HEK293 (cell line): ENCODE data around the gene DSN1.

ENCODE experiments used
- ELK4 ChIP-seq: IDR thresholded peaks from 2 replicates; pipeline ENCODE4 v1.6.1; 2011; ENCODE audit warnings: mild to moderate bottlenecking, low read depth, low read length, borderline replicate concordance
- GFI1B ChIP-seq: fragments of 450-650 bp; formaldehyde crosslinking; IDR thresholded peaks from 2 replicates; pipeline ENCODE4 v1.5.1; 2016; ENCODE audit warnings: missing biosample characterization, missing genetic modification characterization
- GLIS2 ChIP-seq: fragments of 450-650 bp; formaldehyde crosslinking; IDR thresholded peaks from 2 replicates; pipeline ENCODE4 v1.5.1; 2016; ENCODE audit warnings: missing biosample characterization, missing genetic modification characterization
- REST ChIP-seq: fragments of 450-650 bp; formaldehyde crosslinking; IDR thresholded peaks from 2 replicates; pipeline ENCODE4 v1.5.1; 2016; ENCODE audit warnings: missing biosample characterization, missing genetic modification characterization
- TRIM28 ChIP-seq: IDR thresholded peaks from 2 replicates; pipeline ENCODE4 v1.6.1; 2011; ENCODE audit warnings: low read length, control low read depth, borderline replicate concordance
- YY2 ChIP-seq: fragments of 450-650 bp; formaldehyde crosslinking; IDR thresholded peaks from 2 replicates; pipeline ENCODE4 v1.5.1; 2016; ENCODE audit warnings: missing biosample characterization, missing genetic modification characterization
- ZBTB49 ChIP-seq: fragments of 450-650 bp; formaldehyde crosslinking; IDR thresholded peaks from 2 replicates; pipeline ENCODE4 v1.5.1; 2016; ENCODE audit warnings: missing biosample characterization, missing genetic modification characterization, low read depth
- ZBTB8A ChIP-seq: fragments of 450-650 bp; formaldehyde crosslinking; IDR thresholded peaks from 2 replicates; pipeline ENCODE4 v1.5.1; 2016; ENCODE audit warnings: missing biosample characterization, missing genetic modification characterization
- ZFP3 ChIP-seq: fragments of 450-650 bp; formaldehyde crosslinking; IDR thresholded peaks from 2 replicates; pipeline ENCODE4 v1.5.1; 2016; ENCODE audit warnings: low read depth, missing biosample characterization, missing genetic modification characterization
- ZFP37 ChIP-seq: fragments of 450-650 bp; formaldehyde crosslinking; IDR thresholded peaks from 2 replicates; pipeline ENCODE4 v1.5.1; 2016; ENCODE audit warnings: missing biosample characterization, missing genetic modification characterization
- ZNF10 ChIP-seq: fragments of 450-650 bp; formaldehyde crosslinking; IDR thresholded peaks from 2 replicates; pipeline ENCODE4 v1.5.1; 2017; ENCODE audit warnings: missing biosample characterization, missing genetic modification characterization
- ZNF121 ChIP-seq: fragments of 450-650 bp; formaldehyde crosslinking; IDR thresholded peaks from 2 replicates; pipeline ENCODE4 v1.5.1; 2016; ENCODE audit warnings: missing biosample characterization, missing genetic modification characterization
- ZNF133 ChIP-seq: fragments of 450-650 bp; formaldehyde crosslinking; IDR thresholded peaks from 2 replicates; pipeline ENCODE4 v1.5.1; 2016; ENCODE audit warnings: missing biosample characterization, missing genetic modification characterization
- ZNF19 ChIP-seq: fragments of 450-650 bp; formaldehyde crosslinking; IDR thresholded peaks from 2 replicates; pipeline ENCODE4; 2016; ENCODE audit warnings: missing biosample characterization, missing genetic modification characterization, low read depth
- ZNF214 ChIP-seq: fragments of 450-650 bp; formaldehyde crosslinking; IDR thresholded peaks from 2 replicates; pipeline ENCODE4 v1.5.1; 2017; ENCODE audit warnings: missing biosample characterization, mild to moderate bottlenecking, missing genetic modification characterization, borderline replicate concordance
- ZNF239 ChIP-seq: fragments of 450-650 bp; formaldehyde crosslinking; IDR thresholded peaks from 2 replicates; pipeline ENCODE4 v1.5.1; 2016; ENCODE audit warnings: missing biosample characterization, missing genetic modification characterization
- ZNF274 ChIP-seq, 2 experiments: fragments of 200-500 bp in 1 of 2; fragments of 450-650 bp in 1 of 2; sonication (Bioruptor generic) in 1 of 2; formaldehyde crosslinking in 1 of 2; IDR thresholded peaks; 2 replicates each; pipeline versions ENCODE4 v1.5.1 to v1.6.1; 2014 to 2016; ENCODE audit warnings: borderline replicate concordance in 1 of 2, inconsistent platforms in 1 of 2, low read length in 1 of 2, missing biosample characterization in 1 of 2, missing genetic modification characterization in 1 of 2
- ZNF280C ChIP-seq: fragments of 450-650 bp; formaldehyde crosslinking; IDR thresholded peaks from 2 replicates; pipeline ENCODE4 v1.5.1; 2016; ENCODE audit warnings: missing biosample characterization, missing genetic modification characterization
- ZNF311 ChIP-seq: fragments of 450-650 bp; formaldehyde crosslinking; IDR thresholded peaks from 2 replicates; pipeline ENCODE4 v1.5.1; 2017; ENCODE audit warnings: missing biosample characterization, missing genetic modification characterization, borderline replicate concordance
- ZNF341 ChIP-seq: fragments of 450-650 bp; formaldehyde crosslinking; IDR thresholded peaks from 2 replicates; pipeline ENCODE4; 2016; ENCODE audit warnings: low read depth, missing biosample characterization, missing genetic modification characterization
- ZNF354C ChIP-seq: fragments of 450-650 bp; formaldehyde crosslinking; IDR thresholded peaks from 2 replicates; pipeline ENCODE4 v1.5.1; 2016; ENCODE audit warnings: missing biosample characterization, missing genetic modification characterization, low read depth, borderline replicate concordance
- ZNF473 ChIP-seq: fragments of 450-650 bp; formaldehyde crosslinking; IDR thresholded peaks from 2 replicates; pipeline ENCODE4 v1.5.1; 2017; ENCODE audit warnings: missing biosample characterization, missing genetic modification characterization
- ZNF514 ChIP-seq: fragments of 450-650 bp; formaldehyde crosslinking; IDR thresholded peaks from 2 replicates; pipeline ENCODE4 v1.5.1; 2016; ENCODE audit warnings: missing biosample characterization, missing genetic modification characterization
- ZNF548 ChIP-seq: fragments of 450-650 bp; formaldehyde crosslinking; IDR thresholded peaks from 2 replicates; pipeline ENCODE4 v1.5.1; 2016; ENCODE audit warnings: missing biosample characterization, missing genetic modification characterization
- ZNF747 ChIP-seq: fragments of 450-650 bp; formaldehyde crosslinking; IDR thresholded peaks from 2 replicates; pipeline ENCODE4 v1.5.1; 2016; ENCODE audit warnings: missing biosample characterization, missing genetic modification characterization
- ZNF768 ChIP-seq: fragments of 450-650 bp; formaldehyde crosslinking; IDR thresholded peaks from 2 replicates; pipeline ENCODE4 v1.5.1; 2018; ENCODE audit warnings: missing biosample characterization, mild to moderate bottlenecking, missing genetic modification characterization
- ZNF777 ChIP-seq: fragments of 450-650 bp; formaldehyde crosslinking; IDR thresholded peaks from 2 replicates; pipeline ENCODE4 v1.5.1; 2017; ENCODE audit warnings: missing biosample characterization, missing genetic modification characterization, borderline replicate concordance

DSN1 gene

GRCh38 chr20:36773597-36774390 lies at the start of gene DSN1 (continued):
- no peak for TF ChIP-seq ZNF747 (tag by site-specific recombination)
- no peak for TF ChIP-seq TRIM28
- no peak for TF ChIP-seq ZNF19
- no peak for TF ChIP-seq YY2
- TF ChIP-seq ZNF311 (tag by site-specific recombination): no peak
- TF ChIP-seq ZNF514: no peak
- no peak for TF ChIP-seq ZNF777 (tag by site-specific recombination)
- TF ChIP-seq ZNF473 (tag by site-specific recombination): no peak
- no peak for TF ChIP-seq ZNF239
- TF ChIP-seq ZBTB8A (tag by site-specific recombination): peak; percentile 93
- TF ChIP-seq ZBTB49: no peak
- peak; percentile 95; the same call in 1 of the 2 replicates for TF ChIP-seq ZNF10
- no peak for TF ChIP-seq ZNF280C
- 0 out of 2 replicates have a peak, but pooled peaks have one; percentile 29 for TF ChIP-seq REST (tag by site-specific recombination)
- no peak for TF ChIP-seq ELK4
- TF ChIP-seq ZFP37 (tag by site-specific recombination): peak; percentile 63
- no peak for TF ChIP-seq ZNF548
- no peak for TF ChIP-seq ZNF121 (tag by site-specific recombination)
- no peak for TF ChIP-seq ZNF341 (tag by site-specific recombination)
- peak; percentile 15 for TF ChIP-seq GLIS2 (tag by site-specific recombination)
- TF ChIP-seq GFI1B (tag by site-specific recombination): no peak
- TF ChIP-seq ZNF354C (tag by site-specific recombination): no peak
- no peak for TF ChIP-seq ZNF133 (tag by site-specific recombination)
- TF ChIP-seq ZFP3 (tag by site-specific recombination): no peak
- TF ChIP-seq ZNF214: no peak
- no peak for TF ChIP-seq ZNF274 (IDR thresholded peaks at IDR 0.05; ENCODE audit: low read length)
- no peak for TF ChIP-seq ZNF274 (tag by site-specific recombination; IDR thresholded peaks at IDR 0.05; ENCODE audit: borderline replicate concordance)
- no peak for TF ChIP-seq ZNF768 (tag by site-specific recombination)
